Activated CD8-positive, alpha-beta memory T cell treated with anti-CD3 and anti-CD28 coated beads, Interleukin-2, amount 50 U/mL, for 48 hours (primary cell): ENCODE results near the gene ACTR3.

Experiments
- DNase-seq: peaks from one replicate; pipeline ENCODE4 v3.0.0-alpha.2; 2020

The ACTR3 gene

GRCh38 chr2:114005110-114005783 lies 115.4 kb downstream of the ACTR3 start:
- DNase-seq: no peak

GRCh38 chr2:114006460-114006859 lies 116.6 kb downstream of the ACTR3 start:
- DNase-seq: no peak

GRCh38 chr2:114007436-114007835 lies 117.5 kb downstream of the ACTR3 start:
- no peak for DNase-seq

GRCh38 chr2:114008720-114009119 lies 118.8 kb downstream of the ACTR3 start:
- DNase-seq: no peak

- no peak for DNase-seq
These were observed 119.5 kb downstream of the ACTR3 start for GRCh38 chr2:114009205-114009944.

- no peak for DNase-seq
These were observed 120.1 kb downstream of the ACTR3 start for GRCh38 chr2:114010001-114010400.

GRCh38 chr2:114011713-114012112 lies 121.8 kb downstream of the ACTR3 start:
- DNase-seq: no peak
